ENCODE results near the gene ZDHHC11B.
"Not testable (repeated sequence)": the region's sequence is repeated elsewhere in the genome, so short reads cannot be mapped to it uniquely, and the experiment has no call there.

DNA sequence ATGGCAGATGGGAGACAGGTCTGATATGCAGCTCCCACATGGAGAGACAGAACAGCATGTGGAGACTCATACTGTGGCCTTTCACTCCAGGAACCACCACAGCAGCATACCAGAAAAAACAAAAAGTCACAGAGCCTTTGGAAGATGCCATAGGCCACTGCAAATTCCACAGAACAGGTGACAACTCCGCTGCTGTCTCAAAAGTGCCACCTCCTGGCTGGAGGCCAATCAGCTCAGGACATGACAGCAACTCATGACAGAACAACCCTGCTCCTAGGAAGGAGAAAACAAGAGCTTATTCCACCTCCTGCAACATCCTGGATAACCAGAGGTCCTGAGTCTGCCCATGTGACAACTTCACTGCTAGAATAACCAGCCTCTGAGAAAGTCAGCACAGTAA is 50.4 kb downstream of the ZDHHC11B start:
- TF ChIP-seq, protein P1, sequence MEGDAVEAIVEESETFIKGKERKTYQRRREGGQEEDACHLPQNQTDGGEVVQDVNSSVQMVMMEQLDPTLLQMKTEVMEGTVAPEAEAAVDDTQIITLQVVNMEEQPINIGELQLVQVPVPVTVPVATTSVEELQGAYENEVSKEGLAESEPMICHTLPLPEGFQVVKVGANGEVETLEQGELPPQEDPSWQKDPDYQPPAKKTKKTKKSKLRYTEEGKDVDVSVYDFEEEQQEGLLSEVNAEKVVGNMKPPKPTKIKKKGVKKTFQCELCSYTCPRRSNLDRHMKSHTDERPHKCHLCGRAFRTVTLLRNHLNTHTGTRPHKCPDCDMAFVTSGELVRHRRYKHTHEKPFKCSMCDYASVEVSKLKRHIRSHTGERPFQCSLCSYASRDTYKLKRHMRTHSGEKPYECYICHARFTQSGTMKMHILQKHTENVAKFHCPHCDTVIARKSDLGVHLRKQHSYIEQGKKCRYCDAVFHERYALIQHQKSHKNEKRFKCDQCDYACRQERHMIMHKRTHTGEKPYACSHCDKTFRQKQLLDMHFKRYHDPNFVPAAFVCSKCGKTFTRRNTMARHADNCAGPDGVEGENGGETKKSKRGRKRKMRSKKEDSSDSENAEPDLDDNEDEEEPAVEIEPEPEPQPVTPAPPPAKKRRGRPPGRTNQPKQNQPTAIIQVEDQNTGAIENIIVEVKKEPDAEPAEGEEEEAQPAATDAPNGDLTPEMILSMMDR (IDR thresholded peaks at IDR 0.05) = not testable (repeated sequence)
- not testable (repeated sequence) for TF ChIP-seq EZH2, EZH2phosphoT487 (IDR thresholded peaks at IDR 0.05)

All from neural progenitor cell (in vitro differentiated cells).